HepG2 (cell line): ENCODE results near the gene ZNF334. TPM values are rescaled to one million over a fixed set of nuclear protein-coding genes. Genes with fewer than 3 reads are reported as not detected.

ENCODE experiments used
- KLF15 ChIP-seq: sonication (generic); formaldehyde crosslinking; IDR thresholded peaks from 2 replicates; pipeline ENCODE4 v1.8.1; 2023; ENCODE audit warnings: borderline replicate concordance, mild to moderate bottlenecking, inconsistent platforms, missing genetic modification reagents, mixed read lengths
- LCORL ChIP-seq, 2 experiments: fragments of 450-650 bp in 1 of 2; sonication (generic) in 1 of 2; formaldehyde crosslinking in 1 of 2; IDR thresholded peaks; 2 replicates each; pipeline versions ENCODE4 v1.5.0 to v1.6.1; 2017 to 2020; ENCODE audit warnings: antibody characterized with exemption in 1 of 2, missing genetic modification reagents in 1 of 2
- MAZ ChIP-seq, 2 experiments: sonication (generic) in 1 of 2; formaldehyde crosslinking in 1 of 2; IDR thresholded peaks; 2 replicates each; pipeline versions ENCODE4 v1.5.0 to v1.6.1; 2012 to 2020; ENCODE audit warnings: low read depth in 2 of 2, mild to moderate bottlenecking in 2 of 2, borderline replicate concordance in 1 of 2, improper control_type of control experiment in 1 of 2, low read length in 1 of 2, missing genetic modification reagents in 1 of 2, moderate library complexity in 1 of 2
- PLRG1 ChIP-seq: fragments of 450-650 bp; conservative IDR thresholded peaks from 2 replicates; pipeline ENCODE4 v1.6.1; 2016
- PPARG ChIP-seq: conservative IDR thresholded peaks from 2 replicates; pipeline ENCODE4 v1.6.1; 2016; ENCODE audit warnings: missing biosample characterization, missing genetic modification reagents
- SP1 ChIP-seq, 2 experiments: fragments of 450-650 bp in 1 of 2; sonication (generic) in 1 of 2; formaldehyde crosslinking in 1 of 2; IDR thresholded peaks; 2 replicates each; pipeline versions ENCODE4 v1.4.0 to v1.6.1; 2016 to 2020; ENCODE audit warnings: missing genetic modification reagents in 1 of 2
- YY1 ChIP-seq: IDR thresholded peaks from 2 replicates; pipeline ENCODE4 v1.6.1; 2011; ENCODE audit warnings: low read length, low read depth, moderate library complexity, mild to moderate bottlenecking; ENCODE audit not compliant: insufficient read depth, insufficient replicate concordance
- ZFP36L2 ChIP-seq: sonication (generic); formaldehyde crosslinking; IDR thresholded peaks from 2 replicates; pipeline ENCODE4 v1.4.0; 2020; ENCODE audit warnings: missing genetic modification reagents
- ZMYM4 ChIP-seq: sonication (generic); formaldehyde crosslinking; IDR thresholded peaks from 2 replicates; pipeline ENCODE4 v1.8.1; 2023; ENCODE audit warnings: mild to moderate bottlenecking, missing genetic modification reagents
- ZNF44 ChIP-seq: sonication (generic); formaldehyde crosslinking; IDR thresholded peaks from 2 replicates; pipeline ENCODE4 v1.5.1; 2020; ENCODE audit warnings: mild to moderate bottlenecking, missing genetic modification reagents
- ZNF792 ChIP-seq: IDR thresholded peaks from 2 replicates; pipeline ENCODE4 v1.6.1; 2016
- polyA plus RNA-seq, 8 experiments: library from polyadenylated mRNA; depleted of rRNA in 3 of 8; stranded (reverse) in 7 of 8; unstranded in 1 of 8; fragments of >200 nt; fragmentation: Illumina TruSeq in 4 of 8; extraction: Trizol in 4 of 8; gene quantifications; 2 replicates each; pipeline versions ENCODE4 v1.2.1 to v1.2.3, GENCODE V29; 2011 to 2016; ENCODE audit warnings: low read depth in 4 of 8, missing spikeins in 1 of 8, mixed read lengths in 1 of 8; ENCODE audit not compliant: insufficient read depth in 1 of 8
- total RNA-seq, 5 experiments: library from RNA; depleted of rRNA; stranded (reverse); fragments of >200 nt; fragmentation: Illumina TruSeq; extraction: Trizol; gene quantifications; 2 replicates each; pipeline ENCODE4 v1.2.3, GENCODE V29; 2016; ENCODE audit warnings: low read depth in 1 of 5
- TF ChIP-seq, protein P1 (sequence below): sonication (generic); formaldehyde crosslinking; IDR thresholded peaks from 2 replicates; pipeline ENCODE4 v1.4.0; 2020; ENCODE audit warnings: missing genetic modification reagents
- TF ChIP-seq, protein P2 (sequence below): IDR thresholded peaks from 2 replicates; pipeline ENCODE4 v1.6.1; 2016
- TF ChIP-seq, protein P3 (sequence below): sonication (generic); formaldehyde crosslinking; IDR thresholded peaks from 2 replicates; pipeline ENCODE4 v1.4.0; 2020; ENCODE audit warnings: missing genetic modification reagents
- TF ChIP-seq, protein P4 (sequence below): sonication (generic); formaldehyde crosslinking; IDR thresholded peaks from 2 replicates; pipeline ENCODE4 v1.5.0; 2020; ENCODE audit warnings: mild to moderate bottlenecking, missing genetic modification reagents

Gene ZNF334
- total and polyA plus RNA-seq, 2 of the 13 experiments (the other 11 are each of a cell fraction or from before 2014, with no cell fraction given), result 4.8 to 7.8 TPM

DNA sequence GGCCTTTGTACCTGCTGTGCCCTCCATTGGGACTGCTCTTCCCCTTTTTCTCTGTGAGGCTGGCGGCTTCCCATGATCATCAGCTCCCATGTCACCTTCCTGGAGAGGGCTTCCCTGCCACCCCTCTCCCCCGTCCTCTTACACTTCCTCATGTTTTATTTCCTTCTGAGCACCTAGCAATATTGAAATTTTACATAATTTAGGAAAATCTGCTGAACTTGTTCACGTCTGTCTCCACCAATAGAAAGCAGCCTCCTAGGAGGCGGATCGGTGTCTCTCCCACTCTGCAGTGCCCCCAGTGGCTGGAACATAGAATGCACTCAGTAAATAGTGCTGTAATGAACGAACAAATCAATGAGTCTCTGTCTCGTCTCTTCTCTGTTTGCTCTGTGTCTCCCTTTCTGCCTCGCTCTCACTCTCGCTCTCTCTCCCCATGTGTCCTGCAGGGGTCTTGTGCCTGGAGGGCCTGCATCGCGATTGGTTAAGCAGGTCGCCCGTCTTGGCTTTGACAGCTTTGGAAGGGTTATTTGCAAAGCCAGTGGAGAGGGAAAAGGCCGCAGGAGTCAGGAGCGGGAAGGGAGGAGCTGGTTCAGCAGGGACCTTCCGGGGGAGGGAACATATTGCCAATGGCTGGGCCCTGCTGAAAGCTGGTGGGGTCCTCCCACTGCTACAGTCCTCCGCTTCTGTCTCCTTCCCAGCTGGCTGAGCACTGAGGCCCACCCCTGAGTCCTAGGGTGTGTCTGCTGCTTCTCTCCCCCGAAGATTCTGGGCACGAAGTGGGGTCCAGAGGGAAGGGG lies 49.2 kb upstream of the ZNF334 start (continued):
- no peak for TF ChIP-seq LCORL (IDR thresholded peaks at IDR 0.05)
- TF ChIP-seq LCORL (CRISPR knock-in tag; IDR thresholded peaks at IDR 0.05), result peak; percentile 65; the same call in 1 of the 2 replicates
- TF ChIP-seq PPARG (CRISPR knock-in tag), result peak; percentile 70
- TF ChIP-seq, protein P1, sequence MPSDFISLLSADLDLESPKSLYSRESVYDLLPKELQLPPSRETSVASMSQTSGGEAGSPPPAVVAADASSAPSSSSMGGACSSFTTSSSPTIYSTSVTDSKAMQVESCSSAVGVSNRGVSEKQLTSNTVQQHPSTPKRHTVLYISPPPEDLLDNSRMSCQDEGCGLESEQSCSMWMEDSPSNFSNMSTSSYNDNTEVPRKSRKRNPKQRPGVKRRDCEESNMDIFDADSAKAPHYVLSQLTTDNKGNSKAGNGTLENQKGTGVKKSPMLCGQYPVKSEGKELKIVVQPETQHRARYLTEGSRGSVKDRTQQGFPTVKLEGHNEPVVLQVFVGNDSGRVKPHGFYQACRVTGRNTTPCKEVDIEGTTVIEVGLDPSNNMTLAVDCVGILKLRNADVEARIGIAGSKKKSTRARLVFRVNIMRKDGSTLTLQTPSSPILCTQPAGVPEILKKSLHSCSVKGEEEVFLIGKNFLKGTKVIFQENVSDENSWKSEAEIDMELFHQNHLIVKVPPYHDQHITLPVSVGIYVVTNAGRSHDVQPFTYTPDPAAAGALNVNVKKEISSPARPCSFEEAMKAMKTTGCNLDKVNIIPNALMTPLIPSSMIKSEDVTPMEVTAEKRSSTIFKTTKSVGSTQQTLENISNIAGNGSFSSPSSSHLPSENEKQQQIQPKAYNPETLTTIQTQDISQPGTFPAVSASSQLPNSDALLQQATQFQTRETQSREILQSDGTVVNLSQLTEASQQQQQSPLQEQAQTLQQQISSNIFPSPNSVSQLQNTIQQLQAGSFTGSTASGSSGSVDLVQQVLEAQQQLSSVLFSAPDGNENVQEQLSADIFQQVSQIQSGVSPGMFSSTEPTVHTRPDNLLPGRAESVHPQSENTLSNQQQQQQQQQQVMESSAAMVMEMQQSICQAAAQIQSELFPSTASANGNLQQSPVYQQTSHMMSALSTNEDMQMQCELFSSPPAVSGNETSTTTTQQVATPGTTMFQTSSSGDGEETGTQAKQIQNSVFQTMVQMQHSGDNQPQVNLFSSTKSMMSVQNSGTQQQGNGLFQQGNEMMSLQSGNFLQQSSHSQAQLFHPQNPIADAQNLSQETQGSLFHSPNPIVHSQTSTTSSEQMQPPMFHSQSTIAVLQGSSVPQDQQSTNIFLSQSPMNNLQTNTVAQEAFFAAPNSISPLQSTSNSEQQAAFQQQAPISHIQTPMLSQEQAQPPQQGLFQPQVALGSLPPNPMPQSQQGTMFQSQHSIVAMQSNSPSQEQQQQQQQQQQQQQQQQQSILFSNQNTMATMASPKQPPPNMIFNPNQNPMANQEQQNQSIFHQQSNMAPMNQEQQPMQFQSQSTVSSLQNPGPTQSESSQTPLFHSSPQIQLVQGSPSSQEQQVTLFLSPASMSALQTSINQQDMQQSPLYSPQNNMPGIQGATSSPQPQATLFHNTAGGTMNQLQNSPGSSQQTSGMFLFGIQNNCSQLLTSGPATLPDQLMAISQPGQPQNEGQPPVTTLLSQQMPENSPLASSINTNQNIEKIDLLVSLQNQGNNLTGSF, result 0 out of 2 replicates have a peak, but pooled peaks have one; percentile 17
- no peak for TF ChIP-seq ZFP36L2 (CRISPR knock-in tag)
- TF ChIP-seq SP1 (IDR thresholded peaks at IDR 0.05), result no peak
- TF ChIP-seq SP1 (CRISPR knock-in tag; IDR thresholded peaks at IDR 0.05), result peak; percentile 83
- TF ChIP-seq, protein P2, sequence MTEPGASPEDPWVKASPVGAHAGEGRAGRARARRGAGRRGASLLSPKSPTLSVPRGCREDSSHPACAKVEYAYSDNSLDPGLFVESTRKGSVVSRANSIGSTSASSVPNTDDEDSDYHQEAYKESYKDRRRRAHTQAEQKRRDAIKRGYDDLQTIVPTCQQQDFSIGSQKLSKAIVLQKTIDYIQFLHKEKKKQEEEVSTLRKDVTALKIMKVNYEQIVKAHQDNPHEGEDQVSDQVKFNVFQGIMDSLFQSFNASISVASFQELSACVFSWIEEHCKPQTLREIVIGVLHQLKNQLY (CRISPR knock-in tag), result 0 out of 2 replicates have a peak, but pooled peaks have one; percentile 8
- TF ChIP-seq, protein P3, sequence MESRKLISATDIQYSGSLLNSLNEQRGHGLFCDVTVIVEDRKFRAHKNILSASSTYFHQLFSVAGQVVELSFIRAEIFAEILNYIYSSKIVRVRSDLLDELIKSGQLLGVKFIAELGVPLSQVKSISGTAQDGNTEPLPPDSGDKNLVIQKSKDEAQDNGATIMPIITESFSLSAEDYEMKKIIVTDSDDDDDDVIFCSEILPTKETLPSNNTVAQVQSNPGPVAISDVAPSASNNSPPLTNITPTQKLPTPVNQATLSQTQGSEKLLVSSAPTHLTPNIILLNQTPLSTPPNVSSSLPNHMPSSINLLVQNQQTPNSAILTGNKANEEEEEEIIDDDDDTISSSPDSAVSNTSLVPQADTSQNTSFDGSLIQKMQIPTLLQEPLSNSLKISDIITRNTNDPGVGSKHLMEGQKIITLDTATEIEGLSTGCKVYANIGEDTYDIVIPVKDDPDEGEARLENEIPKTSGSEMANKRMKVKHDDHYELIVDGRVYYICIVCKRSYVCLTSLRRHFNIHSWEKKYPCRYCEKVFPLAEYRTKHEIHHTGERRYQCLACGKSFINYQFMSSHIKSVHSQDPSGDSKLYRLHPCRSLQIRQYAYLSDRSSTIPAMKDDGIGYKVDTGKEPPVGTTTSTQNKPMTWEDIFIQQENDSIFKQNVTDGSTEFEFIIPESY (CRISPR knock-in tag), result peak; percentile 3
- TF ChIP-seq YY1, result peak; percentile 11
- peak; percentile 41; the same call in 1 of the 2 replicates for TF ChIP-seq ZNF792
- TF ChIP-seq ZNF44 (CRISPR knock-in tag), result peak; percentile 97
- TF ChIP-seq, protein P4, sequence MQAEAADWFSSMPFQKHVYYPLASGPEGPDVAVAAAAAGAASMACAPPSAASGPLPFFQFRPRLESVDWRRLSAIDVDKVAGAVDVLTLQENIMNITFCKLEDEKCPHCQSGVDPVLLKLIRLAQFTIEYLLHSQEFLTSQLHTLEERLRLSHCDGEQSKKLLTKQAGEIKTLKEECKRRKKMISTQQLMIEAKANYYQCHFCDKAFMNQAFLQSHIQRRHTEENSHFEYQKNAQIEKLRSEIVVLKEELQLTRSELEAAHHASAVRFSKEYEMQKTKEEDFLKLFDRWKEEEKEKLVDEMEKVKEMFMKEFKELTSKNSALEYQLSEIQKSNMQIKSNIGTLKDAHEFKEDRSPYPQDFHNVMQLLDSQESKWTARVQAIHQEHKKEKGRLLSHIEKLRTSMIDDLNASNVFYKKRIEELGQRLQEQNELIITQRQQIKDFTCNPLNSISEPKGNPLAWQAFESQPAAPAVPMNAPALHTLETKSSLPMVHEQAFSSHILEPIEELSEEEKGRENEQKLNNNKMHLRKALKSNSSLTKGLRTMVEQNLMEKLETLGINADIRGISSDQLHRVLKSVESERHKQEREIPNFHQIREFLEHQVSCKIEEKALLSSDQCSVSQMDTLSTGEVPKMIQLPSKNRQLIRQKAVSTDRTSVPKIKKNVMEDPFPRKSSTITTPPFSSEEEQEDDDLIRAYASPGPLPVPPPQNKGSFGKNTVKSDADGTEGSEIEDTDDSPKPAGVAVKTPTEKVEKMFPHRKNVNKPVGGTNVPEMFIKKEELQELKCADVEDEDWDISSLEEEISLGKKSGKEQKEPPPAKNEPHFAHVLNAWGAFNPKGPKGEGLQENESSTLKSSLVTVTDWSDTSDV, result no peak
- peak; percentile 96 for TF ChIP-seq ZMYM4 (CRISPR knock-in tag)
- TF ChIP-seq KLF15 (CRISPR knock-in tag), result no peak
- TF ChIP-seq PLRG1, result no peak
- TF ChIP-seq MAZ (IDR thresholded peaks at IDR 0.05; ENCODE audit: borderline replicate concordance, low read depth, low read length), result no peak
- no peak for TF ChIP-seq MAZ (CRISPR knock-in tag; IDR thresholded peaks at IDR 0.05; ENCODE audit: low read depth)
